Measurements from ENCODE around the gene EXOC4. TPM values are rescaled to one million over a fixed set of nuclear protein-coding genes. Genes with fewer than 3 reads are reported as not detected.

EXOC4 gene
- total RNA-seq, 2 donors from 2014 or later, result 48.9 to 102 TPM

DNA sequence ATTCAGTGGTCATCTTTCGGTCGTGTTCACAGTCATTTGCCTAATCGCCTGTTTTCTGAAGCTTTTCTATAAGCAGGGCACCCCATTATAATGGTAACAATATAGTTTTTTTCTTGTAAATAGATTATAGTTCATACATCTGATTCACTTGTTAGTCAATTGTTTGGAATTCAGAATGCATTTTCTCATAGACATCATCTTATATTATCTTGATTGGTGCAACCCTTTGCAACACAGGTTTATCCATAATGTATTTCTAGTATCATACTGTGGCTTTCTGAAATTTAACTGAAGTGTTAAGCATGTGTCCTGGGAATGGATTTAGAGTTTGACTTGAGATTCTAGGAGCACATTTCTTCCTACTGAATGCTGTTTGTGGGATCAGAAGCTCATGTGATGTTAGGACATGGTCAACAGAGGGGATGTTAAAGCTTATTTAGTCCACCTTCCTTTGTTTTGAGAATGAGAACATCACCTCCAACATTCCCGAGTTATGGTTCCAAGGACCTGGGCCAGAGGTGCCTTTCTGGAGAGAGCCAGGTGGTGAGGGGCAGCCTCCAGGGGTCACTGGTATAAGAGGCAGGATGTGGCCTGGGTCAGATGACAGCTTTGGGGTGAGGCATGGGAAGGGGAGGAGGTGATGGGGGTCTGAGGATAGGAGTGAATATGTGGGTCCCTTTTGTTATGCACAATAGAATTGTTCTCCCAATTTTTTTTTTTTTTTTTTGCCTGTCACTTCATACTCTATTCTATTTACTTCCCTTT, 415.6 kb downstream of the EXOC4 start:
- H3K27ac ChIP-seq, result no peak overlapping the region
- intact Hi-C loops (cut with DNase I), result no loop called here
- no peaks in the 10 kb centered on the region for H3K36me3 ChIP-seq
- no peaks in the 10 kb centered on the region for H3K27me3 ChIP-seq (replicated peaks; ENCODE audit: insufficient read depth)
- no peaks in the 10 kb centered on the region for H3K4me1 ChIP-seq (replicated peaks)
- no peak for TF ChIP-seq CTCF (IDR thresholded peaks at IDR 0.05)
- no peak for TF ChIP-seq POLR2A (IDR thresholded peaks at IDR 0.05)
- TF ChIP-seq POLR2AphosphoS5 (IDR thresholded peaks at IDR 0.05), result no peak
- no peaks in the 10 kb centered on the region for H3K9me3 ChIP-seq
- no peak for DNase-seq (ENCODE audit: low spot score)
- H3K4me3 ChIP-seq, result no peak overlapping the region
- 97% methylated on average over 4 of the region's 4 CpGs for WGBS

GRCh38 chr7:133669061-133669455, 416.2 kb downstream of the EXOC4 start:
- no peaks in the 10 kb centered on the region for H3K9me3 ChIP-seq
- 85% methylated on average over 6 of the region's 6 CpGs for WGBS
- intact Hi-C loops (cut with DNase I), result no loop called here

GRCh38 chr7:133670250-133670649, 417.4 kb downstream of the EXOC4 start:
- no peak for DNase-seq (ENCODE audit: low spot score)
- H3K36me3 ChIP-seq, result no peaks in the 10 kb centered on the region
- intact Hi-C loops (cut with DNase I), result no loop called here
- no peak overlapping the region for H3K4me3 ChIP-seq
- no peaks in the 10 kb centered on the region for H3K27me3 ChIP-seq (replicated peaks; ENCODE audit: insufficient read depth)
- TF ChIP-seq POLR2A (IDR thresholded peaks at IDR 0.05) (no peak), POLR2AphosphoS5 (IDR thresholded peaks at IDR 0.05) (no peak), CTCF (IDR thresholded peaks at IDR 0.05) (no peak)
- no peak overlapping the region for H3K27ac ChIP-seq
- H3K9me3 ChIP-seq, result no peaks in the 10 kb centered on the region
- WGBS, result 80% methylated on average over 5 of the region's 5 CpGs
- no peaks in the 10 kb centered on the region for H3K4me1 ChIP-seq (replicated peaks)

More at GRCh38 chr7:133669061-133669455, 416.2 kb downstream of the EXOC4 start:
- Histone ChIP-seq H3K4me1 (replicated peaks) (no peaks in the 10 kb centered on the region), H3K27ac (no peak overlapping the region), H3K27me3 (replicated peaks; ENCODE audit: insufficient read depth) (no peaks in the 10 kb centered on the region), H3K4me3 (no peak overlapping the region), H3K36me3 (no peaks in the 10 kb centered on the region)
- DNase-seq (ENCODE audit: low spot score), result no peak
- no peak for TF ChIP-seq POLR2A (IDR thresholded peaks at IDR 0.05)
- no peak for TF ChIP-seq POLR2AphosphoS5 (IDR thresholded peaks at IDR 0.05)
- no peak for TF ChIP-seq CTCF (IDR thresholded peaks at IDR 0.05)

DNA sequence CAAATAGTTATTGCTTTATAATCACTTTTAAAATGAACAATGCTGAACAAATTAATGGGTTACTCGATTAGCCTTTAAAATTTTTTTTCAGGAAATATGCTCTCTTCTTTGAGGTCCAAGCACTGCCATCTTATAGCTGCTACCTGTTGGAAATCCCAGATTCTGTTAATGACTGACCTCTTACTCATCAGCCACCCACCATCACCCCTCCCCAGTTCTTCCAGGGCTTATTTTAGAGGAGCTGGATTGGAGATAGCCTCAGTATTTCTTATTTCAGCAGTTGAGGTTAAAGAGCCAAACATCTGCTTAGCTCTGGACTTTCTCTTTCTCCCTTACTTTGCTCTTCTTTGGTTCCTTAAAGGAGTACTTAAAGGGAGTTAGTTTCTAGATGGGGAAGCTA, 420.0 kb downstream of the EXOC4 start:
- Histone ChIP-seq H3K4me3 (no peak overlapping the region), H3K27ac (no peak overlapping the region), H3K36me3 (no peaks in the 10 kb centered on the region), H3K4me1 (replicated peaks) (no peaks in the 10 kb centered on the region), H3K9me3 (no peaks in the 10 kb centered on the region), H3K27me3 (replicated peaks; ENCODE audit: insufficient read depth) (no peaks in the 10 kb centered on the region)
- intact Hi-C loops (cut with DNase I), result no loop called here
- no peak for DNase-seq (ENCODE audit: low spot score)
- TF ChIP-seq POLR2AphosphoS5 (IDR thresholded peaks at IDR 0.05) (no peak), CTCF (IDR thresholded peaks at IDR 0.05) (no peak), POLR2A (IDR thresholded peaks at IDR 0.05) (no peak)
- WGBS, result 97% methylated on average over 1 of the region's 1 CpG
